SW480 (cell line): Measurements from ENCODE around the gene UBALD1.

Source experiments
- DNase-seq: peaks from one replicate; pipeline ENCODE4 v3.0.0-alpha.2; 2016; ENCODE audit warnings: low spot score

The UBALD1 gene

DNA sequence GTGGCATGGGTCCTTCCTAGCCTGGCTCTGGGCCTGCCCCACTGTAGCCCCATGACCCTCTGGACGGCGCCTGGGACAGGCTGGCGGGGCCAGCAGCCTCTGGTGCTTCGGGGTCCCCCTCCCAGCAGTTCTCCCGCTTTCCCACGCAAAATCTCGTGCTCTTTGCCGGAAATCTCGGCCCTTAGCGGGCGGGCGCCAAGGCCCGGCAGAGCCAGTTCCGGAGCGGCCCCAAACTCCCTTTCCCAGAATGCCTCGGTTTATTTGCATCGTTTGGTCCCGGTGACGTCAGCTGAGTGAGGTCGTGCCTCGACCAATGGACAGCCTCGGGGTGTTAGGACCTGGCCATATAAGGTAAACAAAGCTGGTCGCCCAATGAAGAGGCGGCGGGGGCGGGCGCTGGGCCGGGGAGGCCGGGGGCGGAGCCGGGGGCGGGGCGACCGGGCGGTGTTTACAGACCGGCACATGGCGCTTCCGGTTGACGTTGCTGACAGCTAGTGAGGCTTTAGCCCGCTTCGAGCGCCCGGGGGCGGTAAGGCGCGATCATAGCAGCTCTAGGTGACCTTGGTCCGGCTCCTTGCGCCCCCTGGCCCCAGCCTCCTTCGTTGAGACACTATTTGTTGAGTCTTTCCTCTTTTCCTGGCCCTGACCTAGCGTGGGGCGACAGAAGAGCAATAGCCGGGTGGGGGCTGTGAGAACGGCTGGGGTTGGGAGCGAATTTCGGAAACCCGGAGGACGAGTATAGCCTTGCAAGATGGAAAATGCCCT lies 1.5 kb upstream of the UBALD1 start:
- DNase-seq: peak; percentile 99

DNA sequence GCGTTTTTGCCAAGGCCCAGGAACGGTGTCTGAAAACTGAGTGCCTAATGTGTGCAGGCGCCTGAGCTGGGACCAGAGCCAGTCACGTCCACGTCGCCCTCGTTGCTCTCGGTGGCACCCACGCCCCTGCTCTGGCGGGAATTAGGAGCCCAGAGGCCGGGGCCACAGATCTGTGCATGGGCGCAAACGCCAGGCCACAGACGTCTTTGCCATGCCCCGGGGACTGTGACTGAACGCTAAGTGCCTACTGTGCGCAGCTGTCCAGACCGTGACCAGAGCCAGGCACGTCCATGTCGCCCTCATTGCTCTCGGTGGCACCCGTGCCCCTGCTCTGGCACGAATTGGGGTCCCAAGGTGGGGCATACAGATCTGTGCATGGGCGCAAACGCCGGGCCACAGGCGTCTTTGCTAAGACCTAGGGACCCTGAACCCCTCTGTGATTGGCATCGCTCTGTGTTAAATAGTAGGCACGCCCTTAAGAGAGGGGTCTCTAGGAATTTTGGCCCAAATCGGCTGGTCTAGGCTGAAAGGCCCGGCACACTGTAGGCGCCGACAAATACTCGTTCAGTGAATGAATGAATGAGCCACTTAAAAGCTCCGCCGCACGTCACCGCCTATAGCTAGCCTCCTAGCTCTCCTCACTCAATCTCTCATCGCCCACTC lies 827 bp upstream of the UBALD1 start:
- no peak for DNase-seq

DNA sequence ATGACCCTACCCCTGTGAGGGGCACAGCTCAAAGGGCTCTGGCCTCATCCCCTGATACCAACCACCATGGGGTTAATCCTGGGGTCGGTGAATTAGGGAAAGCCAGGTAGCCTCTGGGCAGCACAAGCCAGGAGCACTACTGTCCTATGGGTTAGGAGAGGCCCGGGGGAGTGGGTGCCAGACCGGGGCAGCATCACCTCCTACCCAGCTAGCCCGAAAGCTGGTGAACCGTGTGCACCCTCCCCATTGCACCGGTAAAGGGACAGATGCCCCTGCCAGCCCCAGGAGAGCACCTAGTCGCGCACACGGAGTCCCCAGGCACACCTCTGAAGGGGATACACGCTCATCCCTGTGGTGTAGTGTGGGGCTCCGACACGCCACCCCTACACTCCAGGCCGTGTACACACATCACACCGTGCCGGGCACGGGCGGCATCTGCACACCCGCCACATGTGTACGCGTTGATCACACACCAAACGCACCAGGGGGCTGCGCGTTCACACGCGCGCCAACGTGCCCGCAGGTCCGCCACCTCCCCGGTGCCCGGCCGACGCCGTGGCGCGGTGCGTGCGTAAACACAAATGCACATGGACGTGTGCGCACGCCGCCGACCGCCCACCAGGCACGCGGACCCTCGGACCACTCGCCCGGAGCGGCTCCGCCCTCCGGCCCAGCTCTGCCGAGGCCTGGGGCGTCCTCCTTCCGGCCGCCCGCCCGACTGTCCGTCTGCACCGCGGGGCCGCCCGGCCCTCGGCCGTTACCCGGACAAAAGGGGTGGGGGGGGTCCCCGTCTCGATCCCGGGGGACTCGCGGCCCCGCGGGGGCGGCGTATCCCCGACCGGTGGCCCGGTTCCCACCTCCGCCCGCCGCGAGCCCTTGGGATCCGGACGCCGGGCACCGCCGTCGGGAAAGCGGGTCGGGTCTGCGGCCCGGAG lies 785 bp downstream of the UBALD1 start:
- DNase-seq: peak; percentile 25

DNA sequence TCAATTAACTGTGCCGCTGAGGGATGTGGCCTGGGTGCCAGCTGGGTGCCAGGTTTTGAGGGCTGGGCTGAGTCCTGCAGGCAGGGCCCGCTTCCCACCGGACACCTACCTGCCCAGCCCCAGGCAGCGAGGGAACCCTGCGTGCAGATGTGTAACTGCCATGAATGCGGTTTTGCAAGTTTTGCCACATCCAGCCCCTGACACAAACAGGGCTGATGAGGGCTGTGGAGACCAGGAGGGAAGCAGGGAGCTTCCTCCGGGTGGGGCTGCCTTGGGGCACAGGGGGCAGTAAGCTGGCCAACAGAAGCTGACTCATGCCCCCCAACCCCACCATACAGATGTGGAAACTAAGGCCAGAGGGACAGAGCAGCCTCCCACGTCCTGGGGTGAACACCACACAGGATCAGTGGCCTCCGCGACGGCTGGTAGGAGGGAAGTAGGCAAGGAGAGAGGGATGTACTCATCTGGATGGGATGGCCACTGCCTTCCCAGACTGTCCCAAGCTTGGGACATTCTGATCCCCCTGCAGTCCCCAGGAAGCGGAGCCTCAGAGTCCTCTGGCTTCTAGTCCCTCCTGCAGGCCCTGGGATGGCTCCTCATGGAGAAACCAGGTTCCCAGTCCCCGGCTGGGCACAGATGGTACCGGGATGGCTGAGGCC lies 1.6 kb downstream of the UBALD1 start:
- no peak for DNase-seq

DNA sequence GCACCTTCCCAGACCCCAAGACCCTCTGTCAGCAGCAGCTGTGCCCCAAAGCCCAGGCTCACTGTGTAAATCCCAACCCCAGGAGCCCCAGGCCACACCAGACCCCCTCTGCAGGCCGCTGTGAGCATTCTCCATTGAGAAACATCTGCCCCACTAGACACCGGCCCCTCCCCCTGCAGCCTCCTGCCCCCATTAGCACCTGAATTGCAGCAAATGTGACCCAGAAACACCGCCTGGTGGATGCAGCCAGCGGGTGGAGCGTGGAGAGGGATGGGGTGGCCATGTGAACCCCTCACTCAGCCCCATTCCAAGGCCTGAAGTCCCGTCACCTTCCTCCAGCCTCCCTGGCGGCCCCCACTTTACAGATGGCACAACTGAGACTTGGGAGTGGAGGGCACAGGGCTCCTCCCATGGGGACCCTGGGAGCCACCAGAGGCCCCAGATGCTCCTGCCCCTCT lies 2.2 kb downstream of the UBALD1 start:
- no peak for DNase-seq

DNA sequence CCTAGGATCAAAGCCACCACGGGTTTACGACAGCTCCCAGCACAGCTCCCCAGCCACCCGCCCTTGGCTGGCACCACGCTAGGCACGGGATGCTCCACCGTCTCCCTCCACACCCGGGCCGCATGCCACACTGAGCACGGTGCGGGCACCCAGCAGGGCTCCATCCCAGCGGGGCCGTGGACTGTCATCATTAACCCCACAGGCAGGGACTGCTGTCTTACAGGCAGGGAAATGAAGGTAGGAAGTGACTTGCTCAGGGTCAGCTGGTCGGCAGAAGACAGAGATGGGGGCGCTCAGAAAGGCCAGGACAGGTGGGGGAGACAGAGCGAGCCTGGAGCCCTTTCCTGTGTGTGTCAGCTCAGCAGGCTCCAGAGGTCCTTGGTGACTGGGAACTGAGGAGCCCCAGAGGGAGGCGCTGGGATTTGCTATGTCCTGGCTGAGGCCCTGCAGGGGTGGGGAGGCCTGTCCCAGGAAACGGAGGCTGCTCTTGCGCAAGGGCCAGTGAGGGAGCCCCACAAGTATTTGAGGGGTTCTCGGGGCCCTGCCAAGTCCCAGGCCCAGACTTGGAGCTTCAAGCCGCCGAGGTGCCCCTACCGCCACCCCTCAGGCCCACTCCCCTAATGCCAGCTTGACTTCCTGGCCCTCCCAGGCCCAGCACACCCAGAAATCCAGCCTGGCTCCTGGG lies 3.2 kb downstream of the UBALD1 start:
- DNase-seq: no peak

DNA sequence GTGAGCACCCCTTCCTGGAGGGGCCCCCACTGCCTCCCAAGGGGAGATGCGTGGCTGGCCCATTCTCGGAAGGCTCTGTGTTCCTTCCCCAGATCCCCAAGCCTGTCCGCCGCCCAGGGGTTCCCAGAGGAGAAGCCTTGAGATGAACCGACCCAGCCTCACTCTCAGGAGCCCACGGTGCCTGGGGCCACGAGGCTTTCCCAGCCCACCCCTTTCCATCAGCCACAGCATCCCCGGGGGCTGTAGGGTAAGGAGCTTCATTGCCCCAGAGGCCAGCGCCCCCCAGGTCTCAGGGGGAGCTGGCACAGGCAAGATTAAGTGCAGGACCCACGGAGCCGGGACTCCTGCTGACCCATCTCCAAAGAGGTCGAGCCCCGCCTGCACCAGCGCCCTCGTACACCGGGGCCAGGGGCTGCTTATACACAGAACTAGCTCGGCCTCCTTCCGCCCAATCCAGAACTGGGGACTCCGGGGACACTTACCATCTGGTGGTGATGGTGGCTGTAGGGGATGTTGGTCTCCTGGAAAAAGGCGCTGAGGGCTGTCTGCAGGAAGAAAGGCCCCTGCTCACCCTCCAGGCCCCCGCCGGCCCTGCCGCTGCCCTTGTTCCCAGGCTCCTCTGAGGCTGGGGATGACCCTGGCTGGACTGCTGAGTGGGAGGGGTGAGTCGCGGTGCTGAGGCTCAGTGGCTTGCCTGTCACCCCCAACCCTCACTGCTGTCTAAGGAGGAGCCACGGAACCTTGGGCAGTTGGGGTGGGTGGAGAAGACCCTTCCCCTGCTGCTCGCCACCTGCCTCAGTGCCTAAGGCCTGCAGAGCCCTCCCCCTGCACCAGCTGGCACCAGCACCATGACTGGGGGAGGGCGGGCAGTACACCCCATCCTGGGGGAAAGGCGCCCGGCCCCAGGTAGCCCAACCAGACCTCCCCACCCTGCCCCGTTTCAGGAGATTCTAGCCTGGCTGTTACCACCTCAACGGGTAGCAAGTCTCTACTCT lies 4.4 kb downstream of the UBALD1 start:
- no peak for DNase-seq

DNA sequence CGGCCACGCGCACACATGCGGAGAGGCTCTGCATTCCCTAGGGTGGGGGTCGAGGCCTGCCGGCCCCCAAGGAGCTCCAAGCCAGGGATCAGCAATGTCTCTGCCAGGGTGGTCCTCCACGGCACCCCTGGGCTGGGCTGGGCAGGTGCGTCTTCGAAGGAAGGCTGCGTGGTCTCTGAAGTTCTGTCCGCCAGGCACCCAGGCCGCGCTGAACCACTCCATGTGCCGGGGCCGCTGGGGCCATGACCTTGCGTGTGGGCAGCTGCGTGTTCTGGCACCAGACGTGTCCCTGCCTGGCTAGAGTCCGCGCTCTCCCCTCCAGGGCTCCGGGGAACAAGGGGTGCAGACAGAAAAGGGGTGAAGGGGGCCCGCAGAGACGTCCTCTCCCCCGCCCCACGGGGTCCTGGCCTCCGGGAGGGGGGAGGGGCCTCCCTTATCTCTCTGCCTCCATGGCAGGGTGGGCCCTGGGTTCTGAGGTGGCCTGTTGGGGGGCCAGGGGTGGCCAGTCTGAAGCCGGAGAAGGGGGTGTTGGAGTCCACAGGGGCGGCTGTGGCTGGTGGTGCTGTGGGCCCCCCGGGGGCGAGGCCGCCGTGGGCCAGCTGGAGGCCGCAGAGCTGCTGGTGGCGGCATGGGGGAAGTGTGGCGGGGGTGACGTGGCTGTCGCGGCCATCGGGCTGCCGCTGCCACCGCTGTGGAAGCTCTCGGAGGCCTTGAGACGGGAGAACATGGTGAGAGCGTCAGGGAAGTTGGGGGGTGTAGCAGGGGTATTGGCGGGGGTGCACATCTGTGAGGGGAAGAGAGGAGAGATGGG lies 5.3 kb downstream of the UBALD1 start:
- no peak for DNase-seq

DNA sequence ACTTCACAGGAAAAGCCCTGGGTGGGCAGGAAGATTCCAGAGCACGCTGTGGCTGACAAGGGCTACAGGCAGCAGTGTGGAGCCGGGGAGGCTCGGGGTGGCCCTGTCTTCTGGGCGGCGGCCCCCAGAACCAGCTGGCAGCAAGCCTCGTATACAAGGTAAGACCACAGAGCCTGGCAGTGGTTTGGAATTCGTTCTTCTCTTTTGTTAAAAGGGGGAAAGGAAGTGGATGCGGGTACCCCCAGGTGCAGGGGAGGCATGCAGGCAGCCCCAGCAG lies 6.0 kb downstream of the UBALD1 start:
- DNase-seq: no peak

DNA sequence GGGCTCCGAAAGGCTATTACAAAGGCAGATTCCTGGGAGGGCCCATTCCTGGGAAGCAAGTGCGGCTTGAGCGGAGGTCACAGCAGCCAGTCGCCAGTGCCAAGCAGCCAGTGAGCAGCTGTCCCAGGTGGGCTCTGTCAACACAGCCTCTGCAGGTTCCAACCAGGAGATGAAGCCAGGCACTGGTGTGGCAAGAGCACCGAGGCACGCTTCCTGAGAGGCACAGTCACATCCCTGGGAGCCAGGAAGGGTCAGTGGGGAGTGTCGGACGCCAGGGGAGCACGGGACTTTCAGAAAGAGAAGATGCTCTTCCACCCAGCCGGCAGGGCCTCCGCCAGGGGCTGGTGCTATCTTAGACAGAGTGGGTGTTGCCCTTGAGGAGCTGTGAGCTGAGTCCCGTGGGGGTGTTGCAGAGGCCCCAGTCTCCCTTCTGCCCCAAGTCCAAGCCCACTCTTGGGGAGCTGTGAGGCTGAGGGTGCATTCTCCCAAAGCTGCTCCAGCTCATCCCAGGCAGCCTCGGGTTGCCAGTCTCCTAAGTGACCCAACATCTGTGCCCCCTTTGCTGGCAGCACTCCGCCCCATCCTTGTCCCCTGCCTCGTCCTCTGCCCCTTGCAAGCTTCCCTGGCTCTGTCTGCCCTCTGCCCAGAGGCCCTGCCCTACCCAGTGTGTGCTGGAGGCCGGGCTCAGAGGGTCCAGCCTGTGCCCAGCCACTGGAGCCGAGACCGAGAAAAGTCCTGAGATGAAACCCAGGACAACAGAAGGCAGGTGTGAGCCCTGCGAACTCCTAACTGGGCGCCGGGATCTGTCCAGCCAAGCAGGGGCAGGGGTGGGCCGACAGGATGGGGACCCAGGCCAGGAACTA lies 6.6 kb downstream of the UBALD1 start:
- DNase-seq: no peak

DNA sequence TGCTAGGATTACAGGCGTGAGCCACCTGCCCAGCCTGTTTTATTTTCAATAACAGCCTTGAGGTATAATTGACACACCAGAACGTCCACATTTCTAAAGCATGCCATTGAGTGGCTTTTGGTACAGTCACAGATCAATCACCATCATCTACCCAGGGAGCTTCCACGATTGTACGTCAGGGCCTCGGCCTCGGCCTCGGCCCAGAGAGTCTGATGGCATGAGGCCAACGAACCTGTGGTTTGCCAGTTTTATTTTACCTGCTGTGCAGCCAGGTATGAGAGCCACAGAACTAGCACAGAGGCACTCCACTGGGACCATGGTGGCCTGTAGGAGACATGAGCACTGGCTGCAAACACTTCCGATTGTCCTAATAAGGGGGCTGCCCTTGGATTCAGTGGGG lies 8.3 kb downstream of the UBALD1 start:
- DNase-seq: no peak

DNA sequence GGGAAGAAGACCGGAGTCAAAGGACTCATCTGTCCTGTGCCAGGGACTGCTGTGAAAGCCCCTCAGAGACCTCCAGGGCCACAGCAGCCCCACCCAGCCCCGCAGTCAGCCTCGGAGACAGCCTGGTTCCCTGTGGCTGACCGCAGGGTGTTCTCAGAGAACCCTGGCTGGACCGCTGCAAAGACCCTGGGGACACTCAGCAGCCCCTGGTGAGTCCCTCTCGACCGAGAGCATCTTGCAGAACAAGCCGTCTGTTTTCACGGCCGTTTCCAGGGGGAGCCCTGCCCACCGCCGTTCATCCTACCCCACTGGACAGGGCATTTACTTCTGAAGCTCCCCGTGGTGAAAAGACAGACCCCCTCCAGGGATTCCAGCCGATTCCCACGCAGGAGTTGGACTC lies 10.3 kb downstream of the UBALD1 start:
- DNase-seq: no peak

DNA sequence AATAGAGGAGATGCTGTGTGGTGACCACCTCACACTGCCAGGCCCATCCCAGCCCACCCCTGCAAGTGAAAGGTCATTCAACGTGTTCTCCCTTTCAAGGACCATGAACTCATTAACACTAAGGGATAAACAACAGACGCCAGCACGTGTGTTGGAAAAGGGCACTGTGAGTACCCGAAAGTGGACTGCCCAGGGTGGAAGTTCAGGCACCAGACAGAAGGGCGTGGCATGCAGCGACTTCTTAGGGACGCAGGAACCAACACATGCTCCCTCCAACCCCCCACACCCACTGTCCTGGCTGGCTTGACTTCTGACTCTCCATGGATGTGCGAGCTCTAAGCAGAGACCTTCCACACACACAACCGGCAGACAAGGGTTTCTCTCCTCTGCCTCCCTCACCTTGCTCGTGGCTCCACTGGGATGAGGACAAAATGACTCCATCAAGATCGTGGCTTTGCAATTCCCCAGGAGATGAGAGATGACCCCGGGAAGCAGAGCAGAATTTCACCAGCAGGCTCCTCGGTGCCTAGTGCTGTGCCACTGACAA lies 11.0 kb downstream of the UBALD1 start:
- no peak for DNase-seq

DNA sequence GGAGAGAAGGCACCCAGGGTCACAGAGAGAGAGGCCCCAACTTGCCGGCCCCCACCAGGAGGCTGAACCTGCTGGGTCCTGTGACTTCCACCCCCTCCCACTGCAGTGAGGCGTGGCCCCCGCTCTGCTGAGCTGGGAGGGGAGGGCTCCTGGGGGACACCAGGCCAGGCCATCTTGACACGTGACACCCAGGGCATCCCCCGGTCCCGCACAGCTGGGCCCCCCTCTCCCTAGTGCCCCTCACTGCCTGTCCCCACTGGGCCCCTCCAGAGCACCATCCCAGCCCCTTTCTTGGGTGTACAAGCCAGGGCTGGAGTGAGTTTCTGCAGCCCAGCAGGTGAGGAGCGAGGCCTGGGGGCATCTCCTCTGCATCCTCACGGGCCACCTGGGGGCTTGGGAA lies 12.4 kb downstream of the UBALD1 start:
- DNase-seq: no peak

DNA sequence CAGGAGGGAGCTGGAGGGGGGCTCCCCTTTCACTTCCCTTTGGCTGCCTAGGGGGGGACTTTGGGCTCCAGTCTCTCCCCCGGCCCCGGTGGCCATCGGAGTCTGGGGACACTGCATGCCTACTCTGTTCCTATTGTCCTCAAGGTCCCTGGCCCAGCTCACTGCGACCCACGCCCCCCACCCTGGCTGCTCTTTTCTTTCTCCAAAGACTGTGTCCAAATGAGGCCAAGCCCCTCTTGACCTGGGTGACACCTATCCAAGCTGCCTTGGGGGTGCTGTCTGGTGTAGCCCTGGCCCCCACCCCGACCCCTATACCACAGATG lies 12.9 kb downstream of the UBALD1 start:
- DNase-seq: no peak

DNA sequence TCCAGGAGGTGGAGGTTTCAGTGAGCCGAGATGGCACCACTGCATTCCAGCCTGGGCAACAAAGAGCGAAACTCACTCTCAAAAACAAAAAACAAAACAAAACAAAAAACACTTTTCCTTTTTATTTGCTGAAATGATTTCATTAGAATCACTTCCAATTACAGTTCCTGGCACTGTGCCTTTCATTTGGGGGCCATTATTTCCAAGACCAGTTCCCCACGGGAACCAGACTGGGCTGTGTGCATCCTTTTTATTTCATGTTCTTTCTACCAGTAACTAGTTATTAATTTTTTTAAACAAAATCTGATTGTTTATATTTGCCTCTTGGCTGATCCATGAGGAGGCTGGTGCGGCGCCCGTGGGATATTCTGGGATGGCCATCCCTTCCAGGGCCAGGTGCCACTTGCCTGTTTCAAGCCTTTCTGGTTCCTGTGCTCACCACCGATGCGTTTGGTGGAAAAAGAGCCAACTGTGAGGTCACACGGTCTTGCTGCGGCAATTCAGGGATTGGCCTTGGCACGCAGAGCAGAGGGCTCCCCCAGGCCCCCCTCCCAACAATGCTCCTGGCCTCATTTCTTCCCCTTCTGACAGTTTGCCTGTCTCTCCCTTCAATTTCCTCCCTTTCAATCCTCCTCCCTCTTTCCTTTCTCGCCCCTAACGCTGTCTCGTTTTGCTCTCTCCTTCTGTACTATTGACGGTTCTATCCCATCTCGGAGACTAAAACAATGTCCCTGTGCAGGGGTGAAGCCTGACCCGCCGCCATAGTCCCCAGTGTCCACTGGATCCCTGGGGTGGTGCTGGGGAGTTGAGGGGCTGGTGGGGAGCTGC lies 13.4 kb downstream of the UBALD1 start:
- DNase-seq: no peak

DNA sequence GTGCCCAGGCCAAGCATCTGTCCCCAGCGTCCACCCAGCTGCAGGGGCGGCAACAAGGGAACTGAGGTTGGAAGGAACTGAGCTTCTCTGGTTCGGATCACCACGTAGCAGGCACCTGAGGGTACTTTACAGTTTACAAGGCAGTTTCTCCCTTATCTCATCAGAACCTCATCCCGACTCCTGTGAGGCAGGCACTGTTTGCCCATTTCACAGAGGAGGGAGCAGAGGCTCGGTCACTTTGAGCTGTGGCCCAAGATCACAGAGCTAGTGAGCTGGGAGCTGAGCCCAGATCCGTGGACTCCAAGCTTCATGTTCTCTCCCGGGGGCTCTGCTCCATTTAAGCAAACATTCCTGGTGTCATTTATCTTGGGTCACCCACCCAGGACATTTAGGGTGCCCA lies 15.1 kb downstream of the UBALD1 start:
- no peak for DNase-seq

DNA sequence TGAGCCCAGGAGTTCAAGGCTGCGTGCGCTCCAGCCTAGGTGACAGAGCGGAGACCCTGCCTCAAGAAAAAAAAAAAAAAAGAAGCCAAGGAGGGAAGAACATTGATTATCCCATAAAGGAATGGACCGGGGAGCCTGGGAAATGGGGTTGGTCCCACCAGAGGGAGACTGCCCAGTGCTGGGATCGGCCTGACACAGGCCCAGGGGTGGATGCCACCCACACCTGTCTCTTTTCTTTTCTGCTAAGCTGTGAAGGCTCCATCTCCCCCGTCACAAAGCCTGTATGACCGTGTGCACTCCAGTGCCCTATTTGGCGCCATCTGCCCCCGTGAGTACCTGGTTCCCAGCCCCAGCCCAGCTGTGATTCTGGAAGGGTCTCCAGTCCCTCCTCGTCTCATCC lies 15.7 kb downstream of the UBALD1 start:
- no peak for DNase-seq
